Keratinocyte (primary cell): Measurements from ENCODE around the gene SDF4. TPM values are rescaled to one million over a fixed set of nuclear protein-coding genes. Genes with fewer than 3 reads are reported as not detected.

ENCODE experiments used
- DNase-seq: peaks from one replicate; pipeline ENCODE4 v3.0.0-alpha.2; 2011; ENCODE audit warnings: low read depth, missing footprints, low spot score
- FAIRE-seq: peaks from 2 replicates; lab custom pipeline; 2011; peaks lifted over from hg19 to GRCh38; lab: Jason Lieb, UNC
- H2AFZ ChIP-seq: 2 replicates; pipeline ENCODE4 v1.6.0; 2012; ENCODE audit warnings: low read length, control low read depth, inconsistent platforms; ENCODE audit not compliant: control insufficient read depth
- H3K27ac ChIP-seq: 2 replicates; pipeline ENCODE4 v1.5.1; 2011; ENCODE audit warnings: low read length; ENCODE audit not compliant: control insufficient read depth, insufficient read depth
- H3K27me3 ChIP-seq: 3 replicates; pipeline ENCODE4 v1.6.0; 2011; ENCODE audit warnings: low read length; ENCODE audit not compliant: control insufficient read depth, insufficient read depth; ENCODE audit errors: extremely low read depth
- H3K36me3 ChIP-seq, 2 experiments: 2 replicates in 1 of 2; 3 replicates in 1 of 2; pipeline ENCODE4 v1.5.1; 2011; ENCODE audit warnings: low read length in 2 of 2, mild to moderate bottlenecking in 1 of 2; ENCODE audit not compliant: control insufficient read depth in 2 of 2, insufficient read depth in 2 of 2; ENCODE audit errors: extremely low read depth in 1 of 2
- H3K4me1 ChIP-seq: 3 replicates; pipeline ENCODE4 v1.5.1; 2011; ENCODE audit warnings: low read length; ENCODE audit not compliant: control insufficient read depth, insufficient read depth; ENCODE audit errors: extremely low read depth
- H3K4me2 ChIP-seq: 3 replicates; pipeline ENCODE4 v1.6.0; 2011; ENCODE audit warnings: low read depth, low read length; ENCODE audit not compliant: control insufficient read depth, insufficient read depth; ENCODE audit errors: extremely low read depth
- H3K4me3 ChIP-seq, 3 experiments: fragments of 200-600 bp in 1 of 3; sonication (generic) in 1 of 3; 2 replicates in 2 of 3; 3 replicates in 1 of 3; pipeline ENCODE4 v1.5.1; 2011 to 2016; ENCODE audit warnings: low read length in 3 of 3, mild to moderate bottlenecking in 3 of 3, control low read depth in 2 of 3, inconsistent platforms in 1 of 3, low read depth in 1 of 3, mixed read lengths in 1 of 3, mixed run types in 1 of 3, moderate library complexity in 1 of 3; ENCODE audit not compliant: control insufficient read depth in 2 of 3, insufficient read depth in 2 of 3; ENCODE audit errors: extremely low read depth in 1 of 3
- H3K79me2 ChIP-seq: 2 replicates; pipeline ENCODE4 v1.6.0; 2012; ENCODE audit warnings: low read length; ENCODE audit not compliant: control insufficient read depth, insufficient read depth
- H3K9ac ChIP-seq: 3 replicates; pipeline ENCODE4 v1.6.0; 2011; ENCODE audit warnings: low read length; ENCODE audit not compliant: control insufficient read depth, insufficient read depth; ENCODE audit errors: extremely low read depth
- H3K9me1 ChIP-seq: 3 replicates; pipeline ENCODE4 v1.6.0; 2011; ENCODE audit warnings: low read length; ENCODE audit not compliant: control insufficient read depth, insufficient read depth; ENCODE audit errors: extremely low read depth
- H3K9me3 ChIP-seq: 2 replicates; pipeline ENCODE4 v1.5.1; 2012; ENCODE audit warnings: low read depth, low read length; ENCODE audit not compliant: control insufficient read depth
- H4K20me1 ChIP-seq: 3 replicates; pipeline ENCODE4 v1.6.0; 2011; ENCODE audit warnings: low read length; ENCODE audit not compliant: control insufficient read depth, insufficient read depth; ENCODE audit errors: extremely low read depth
- CTCF ChIP-seq, 3 experiments: IDR thresholded peaks in 1 of 3; conservative IDR thresholded peaks in 1 of 3; optimal IDR thresholded peaks in 1 of 3; 2 replicates in 2 of 3; 3 replicates in 1 of 3; pipeline versions ENCODE3 to v1.5.1; 2011; ENCODE audit warnings: low read length in 3 of 3, mild to moderate bottlenecking in 3 of 3, moderate library complexity in 2 of 3, control low read depth in 1 of 3, inconsistent platforms in 1 of 3; ENCODE audit not compliant: insufficient read depth in 2 of 3; ENCODE audit errors: extremely low read depth in 1 of 3
- EZH2 ChIP-seq: IDR thresholded peaks from one replicate; pipeline ENCODE4 v1.6.1; 2012; ENCODE audit warnings: inconsistent platforms, mild to moderate bottlenecking, low read length, moderate library complexity
- dilution Hi-C: fragments of 300-500 bp; cut with MboI; formaldehyde crosslinking; loops from one replicate; pipeline ENCODE4 v1.7.0; 2020; ENCODE audit warnings: low sequenced_read_pairs; ENCODE audit not compliant: extremely low pct_ligation_motif_present
- polyA plus RNA-seq, 5 experiments: library from polyadenylated mRNA; depleted of rRNA in 3 of 5; stranded (reverse) in 3 of 5; stranded (forward) in 1 of 5; unstranded in 1 of 5; fragments of >200 nt; gene quantifications; 1 replicate in 1 of 5; 2 replicates in 3 of 5; 3 replicates in 1 of 5; pipeline versions ENCODE4 v1.2.1 to v1.2.3, GENCODE V29; 2011 to 2012; ENCODE audit warnings: missing spikeins in 2 of 5, low read depth in 1 of 5, low replicate concordance in 1 of 5

Gene SDF4
- polyA plus RNA-seq, 1 donor (not counting 4 experiments of a cell fraction or from before 2014, with no cell fraction given) = 66.3 TPM

GRCh38 chr1:1241588-1242219 is 9.9 kb upstream of the SDF4 start:
- no peak overlapping the region for H2AFZ ChIP-seq
- H3K4me1 ChIP-seq = peaks cover 15% of the 10 kb centered on the region
- dilution Hi-C loops = no loop called here
- H3K9me3 ChIP-seq = no peaks in the 10 kb centered on the region
- H3K9me1 ChIP-seq = no peaks in the 10 kb centered on the region
- H3K9ac ChIP-seq = no peak overlapping the region
- TF ChIP-seq EZH2 = no peak
- no peak for TF ChIP-seq CTCF (optimal IDR thresholded peaks at IDR 0.05 in 1 of 3, IDR thresholded peaks at IDR 0.05 in 1 of 3, conservative IDR thresholded peaks at IDR 0.05 in 1 of 3; ENCODE audit: extremely low read depth in 1 of 3, insufficient read depth in 2 of 3, low read length in 3 of 3)
- FAIRE-seq (no peak), DNase-seq (no peak)
- H3K27ac ChIP-seq = no peak overlapping the region
- no peak overlapping the region for H3K4me3 ChIP-seq
- H3K4me2 ChIP-seq = no peak overlapping the region
- H3K79me2 ChIP-seq = no peaks in the 10 kb centered on the region
- H3K27me3 ChIP-seq = peaks cover 14% of the 10 kb centered on the region
- no peaks in the 10 kb centered on the region for H4K20me1 ChIP-seq
- no peaks in the 10 kb centered on the region for H3K36me3 ChIP-seq

- dilution Hi-C loops = no loop called here
- Histone ChIP-seq H3K27me3 (peaks cover 10% of the 10 kb centered on the region), H3K4me2 (no peak overlapping the region), H3K9me3 (no peaks in the 10 kb centered on the region), H3K9me1 (no peaks in the 10 kb centered on the region), H3K79me2 (no peaks in the 10 kb centered on the region), H2AFZ (no peak overlapping the region), H3K4me1 (peaks cover 15% of the 10 kb centered on the region), H4K20me1 (no peaks in the 10 kb centered on the region), H3K9ac (no peak overlapping the region), H3K36me3 (no peaks in the 10 kb centered on the region), H3K27ac (no peak overlapping the region), H3K4me3 (no peak overlapping the region)
- no peak for DNase-seq
- FAIRE-seq = no peak
- TF ChIP-seq CTCF (optimal IDR thresholded peaks at IDR 0.05 in 1 of 3, IDR thresholded peaks at IDR 0.05 in 1 of 3, conservative IDR thresholded peaks at IDR 0.05 in 1 of 3; ENCODE audit: extremely low read depth in 1 of 3, insufficient read depth in 2 of 3, low read length in 3 of 3) = no peak
- no peak for TF ChIP-seq EZH2
Measured at GRCh38 chr1:1240822-1241587, 9.2 kb upstream of the SDF4 start.
